SH-SY5Y (cell line): ENCODE results near the gene CAV1.

ENCODE experiments used
- GATA2 ChIP-seq: IDR thresholded peaks from 2 replicates; pipeline ENCODE4 v1.6.1; 2011; ENCODE audit warnings: mild to moderate bottlenecking, low read depth, low read length
- GATA3 ChIP-seq: IDR thresholded peaks from 2 replicates; pipeline ENCODE4 v1.6.1; 2011; ENCODE audit warnings: low read depth, mild to moderate bottlenecking, low read length, moderate library complexity

- TF ChIP-seq GATA2, result no peak
- no peak for TF ChIP-seq GATA3
These were observed 33.1 kb downstream of the CAV1 start for GRCh38 chr7:116557901-116558300.
